GM19035 (cell line): Measurements from ENCODE around the gene PPP1R3A.

Experiments
- ATAC-seq: cut with Tn5 transposase; IDR thresholded peaks from one replicate; pipeline ENCODE4 v1.9.1; 2021; ENCODE audit not compliant: unreplicated experiment

The PPP1R3A gene

GRCh38 chr7:113890331-113891030, 28.3 kb downstream of the PPP1R3A start:
- no peak for ATAC-seq

- no peak for ATAC-seq
These were observed 35.7 kb downstream of the PPP1R3A start for GRCh38 chr7:113883096-113883495.

GRCh38 chr7:113880559-113880958, 38.2 kb downstream of the PPP1R3A start:
- no peak for ATAC-seq

- no peak for ATAC-seq
These were observed 40.3 kb downstream of the PPP1R3A start for GRCh38 chr7:113878394-113878992.

GRCh38 chr7:113875224-113875623, 43.6 kb downstream of the PPP1R3A start:
- no peak for ATAC-seq

- ATAC-seq: no peak
These were observed 45.2 kb downstream of the PPP1R3A start for GRCh38 chr7:113873554-113874151.

- no peak for ATAC-seq
These were observed 45.8 kb downstream of the PPP1R3A start for GRCh38 chr7:113872981-113873380.

GRCh38 chr7:113867325-113867724, 51.5 kb downstream of the PPP1R3A start:
- ATAC-seq: no peak

GRCh38 chr7:113856010-113856409, 62.8 kb downstream of the PPP1R3A start:
- no peak for ATAC-seq

GRCh38 chr7:113840954-113841353, 77.9 kb downstream of the PPP1R3A start:
- no peak for ATAC-seq

- no peak for ATAC-seq
These were observed 83.4 kb downstream of the PPP1R3A start for GRCh38 chr7:113835367-113835766.

- no peak for ATAC-seq
These were observed 86.5 kb downstream of the PPP1R3A start for GRCh38 chr7:113832196-113832745.

- ATAC-seq: no peak
These were observed 87.3 kb downstream of the PPP1R3A start for GRCh38 chr7:113831556-113831955.

- no peak for ATAC-seq
These were observed 90.2 kb downstream of the PPP1R3A start for GRCh38 chr7:113828581-113828980.
